ENCODE measurements around the gene LEKR1.

The LEKR1 gene

GRCh38 chr3:156795890-156796481 lies 30.2 kb upstream of the LEKR1 start:
- TF ChIP-seq TAF1 (IDR thresholded peaks at IDR 0.05; ENCODE audit: borderline replicate concordance, insufficient read depth, low read length) (no peak), SIN3A (IDR thresholded peaks at IDR 0.05; ENCODE audit: borderline replicate concordance, insufficient read depth, low read length) (no peak), POLR2AphosphoS5 (IDR thresholded peaks at IDR 0.05; ENCODE audit: low read depth, low read length) (no peak), FOXP2 (optimal IDR thresholded peaks at IDR 0.05; ENCODE audit: borderline replicate concordance, extremely low read depth, extremely low read length, insufficient read depth) (no peak), REST (IDR thresholded peaks at IDR 0.05; ENCODE audit: insufficient read depth in 1 of 2, low read depth in 2 of 2, low read length in 2 of 2) (no peak)

GRCh38 chr3:156797368-156797767 lies 28.8 kb upstream of the LEKR1 start:
- TF ChIP-seq POLR2AphosphoS5 (IDR thresholded peaks at IDR 0.05; ENCODE audit: low read depth, low read length) (no peak), TAF1 (IDR thresholded peaks at IDR 0.05; ENCODE audit: borderline replicate concordance, insufficient read depth, low read length) (no peak), REST (IDR thresholded peaks at IDR 0.05; ENCODE audit: insufficient read depth in 1 of 2, low read depth in 2 of 2, low read length in 2 of 2) (no peak), FOXP2 (optimal IDR thresholded peaks at IDR 0.05; ENCODE audit: borderline replicate concordance, extremely low read depth, extremely low read length, insufficient read depth) (no peak), SIN3A (IDR thresholded peaks at IDR 0.05; ENCODE audit: borderline replicate concordance, insufficient read depth, low read length) (no peak)

- no peak for TF ChIP-seq SIN3A (IDR thresholded peaks at IDR 0.05; ENCODE audit: borderline replicate concordance, insufficient read depth, low read length)
- TF ChIP-seq TAF1 (IDR thresholded peaks at IDR 0.05; ENCODE audit: borderline replicate concordance, insufficient read depth, low read length) = no peak
- TF ChIP-seq REST (IDR thresholded peaks at IDR 0.05; ENCODE audit: insufficient read depth in 1 of 2, low read depth in 2 of 2, low read length in 2 of 2) = no peak
- no peak for TF ChIP-seq POLR2AphosphoS5 (IDR thresholded peaks at IDR 0.05; ENCODE audit: low read depth, low read length)
- TF ChIP-seq FOXP2 (optimal IDR thresholded peaks at IDR 0.05; ENCODE audit: borderline replicate concordance, extremely low read depth, extremely low read length, insufficient read depth) = no peak
Measured at GRCh38 chr3:156801746-156802145, 24.4 kb upstream of the LEKR1 start.

GRCh38 chr3:156802821-156803606 lies 23.1 kb upstream of the LEKR1 start:
- no peak for TF ChIP-seq REST (IDR thresholded peaks at IDR 0.05; ENCODE audit: insufficient read depth in 1 of 2, low read depth in 2 of 2, low read length in 2 of 2)
- TF ChIP-seq FOXP2 (optimal IDR thresholded peaks at IDR 0.05; ENCODE audit: borderline replicate concordance, extremely low read depth, extremely low read length, insufficient read depth) = no peak
- no peak for TF ChIP-seq POLR2AphosphoS5 (IDR thresholded peaks at IDR 0.05; ENCODE audit: low read depth, low read length)
- TF ChIP-seq SIN3A (IDR thresholded peaks at IDR 0.05; ENCODE audit: borderline replicate concordance, insufficient read depth, low read length) = no peak
- TF ChIP-seq TAF1 (IDR thresholded peaks at IDR 0.05; ENCODE audit: borderline replicate concordance, insufficient read depth, low read length) = no peak

All from PFSK-1 (cell line).